HEK293 (cell line): ENCODE measurements around the gene ARID1A.

ENCODE experiments used
- AEBP2 ChIP-seq: fragments of 450-650 bp; formaldehyde crosslinking; IDR thresholded peaks from 2 replicates; pipeline ENCODE4 v1.5.1; 2016; ENCODE audit warnings: missing biosample characterization, missing genetic modification characterization, borderline replicate concordance
- BCL11A ChIP-seq: fragments of 450-650 bp; formaldehyde crosslinking; IDR thresholded peaks from 2 replicates; pipeline ENCODE4 v1.5.1; 2016; ENCODE audit warnings: low read depth, missing biosample characterization, missing genetic modification characterization
- ELK4 ChIP-seq: IDR thresholded peaks from 2 replicates; pipeline ENCODE4 v1.6.1; 2011; ENCODE audit warnings: mild to moderate bottlenecking, low read depth, low read length, borderline replicate concordance
- GFI1B ChIP-seq: fragments of 450-650 bp; formaldehyde crosslinking; IDR thresholded peaks from 2 replicates; pipeline ENCODE4 v1.5.1; 2016; ENCODE audit warnings: missing biosample characterization, missing genetic modification characterization
- HOXC10 ChIP-seq: sonication (generic); formaldehyde crosslinking; IDR thresholded peaks from 2 replicates; pipeline ENCODE4 v1.8.1; 2023; ENCODE audit warnings: mild to moderate bottlenecking, missing genetic modification reagents
- PRDM4 ChIP-seq: fragments of 450-650 bp; formaldehyde crosslinking; IDR thresholded peaks from 2 replicates; pipeline ENCODE4 v1.5.1; 2017; ENCODE audit warnings: missing biosample characterization, missing genetic modification characterization
- ZBTB11 ChIP-seq: fragments of 450-650 bp; formaldehyde crosslinking; conservative IDR thresholded peaks from 2 replicates; pipeline ENCODE4 v1.5.1; 2016; ENCODE audit warnings: low read depth, missing biosample characterization, missing genetic modification characterization
- ZBTB21 ChIP-seq: fragments of 450-650 bp; formaldehyde crosslinking; IDR thresholded peaks from 2 replicates; pipeline ENCODE4 v1.5.1; 2017; ENCODE audit warnings: missing biosample characterization, missing genetic modification characterization
- ZBTB44 ChIP-seq: fragments of 450-650 bp; IDR thresholded peaks from 2 replicates; pipeline ENCODE4 v1.5.1; 2018; ENCODE audit warnings: missing biosample characterization, mild to moderate bottlenecking, missing genetic modification characterization
- ZBTB6 ChIP-seq: fragments of 450-650 bp; formaldehyde crosslinking; IDR thresholded peaks from 2 replicates; pipeline ENCODE4 v1.5.1; 2017; ENCODE audit warnings: missing biosample characterization, missing genetic modification characterization
- ZBTB8A ChIP-seq: fragments of 450-650 bp; formaldehyde crosslinking; IDR thresholded peaks from 2 replicates; pipeline ENCODE4 v1.5.1; 2016; ENCODE audit warnings: missing biosample characterization, missing genetic modification characterization
- ZFP37 ChIP-seq: fragments of 450-650 bp; formaldehyde crosslinking; IDR thresholded peaks from 2 replicates; pipeline ENCODE4 v1.5.1; 2016; ENCODE audit warnings: missing biosample characterization, missing genetic modification characterization
- ZNF157 ChIP-seq: fragments of 450-650 bp; formaldehyde crosslinking; IDR thresholded peaks from 2 replicates; pipeline ENCODE4 v1.5.1; 2016; ENCODE audit warnings: missing biosample characterization, missing genetic modification characterization
- ZNF266 ChIP-seq: fragments of 450-650 bp; formaldehyde crosslinking; IDR thresholded peaks from 2 replicates; pipeline ENCODE4 v1.5.1; 2016; ENCODE audit warnings: missing biosample characterization, missing genetic modification characterization, low read depth
- ZNF426 ChIP-seq: fragments of 450-650 bp; formaldehyde crosslinking; IDR thresholded peaks from 2 replicates; pipeline ENCODE4 v1.5.1; 2017; ENCODE audit warnings: missing biosample characterization, missing genetic modification characterization, mild to moderate bottlenecking, inconsistent platforms, moderate library complexity
- ZNF558 ChIP-seq: fragments of 450-650 bp; formaldehyde crosslinking; IDR thresholded peaks from 2 replicates; pipeline ENCODE4 v1.5.1; 2016; ENCODE audit warnings: missing biosample characterization, missing genetic modification characterization
- ZNF707 ChIP-seq: fragments of 450-650 bp; formaldehyde crosslinking; IDR thresholded peaks from 2 replicates; pipeline ENCODE4 v1.5.1; 2016; ENCODE audit warnings: missing biosample characterization, missing genetic modification characterization
- ZNF837 ChIP-seq: fragments of 450-650 bp; formaldehyde crosslinking; IDR thresholded peaks from 2 replicates; pipeline ENCODE4 v1.5.1; 2016; ENCODE audit warnings: missing biosample characterization, missing genetic modification characterization
- ZSCAN30 ChIP-seq: fragments of 450-650 bp; IDR thresholded peaks from 2 replicates; pipeline ENCODE4 v1.5.1; 2018; ENCODE audit warnings: missing biosample characterization, mild to moderate bottlenecking, missing genetic modification characterization, moderate library complexity
- TF ChIP-seq, protein P1 (sequence below): sonication (generic); formaldehyde crosslinking; IDR thresholded peaks from 2 replicates; pipeline ENCODE4 v1.8.1; 2022; ENCODE audit warnings: mild to moderate bottlenecking, moderate library complexity, missing genetic modification reagents
- TF ChIP-seq, protein P2 (sequence below): fragments of 450-650 bp; formaldehyde crosslinking; IDR thresholded peaks from 2 replicates; pipeline ENCODE4 v1.5.1; 2016; ENCODE audit warnings: missing biosample characterization, missing genetic modification characterization

The ARID1A gene

GRCh38 chr1:26788836-26789611 is 93.2 kb downstream of the ARID1A start (continued):
- no peak for TF ChIP-seq ZNF707 (tag by site-specific recombination)
- no peak for TF ChIP-seq ZNF426 (tag by site-specific recombination)
- no peak for TF ChIP-seq ELK4
- peak; percentile 54; the same call in 1 of the 2 replicates for TF ChIP-seq PRDM4
- no peak for TF ChIP-seq HOXC10 (CRISPR knock-in tag)
- no peak for TF ChIP-seq ZBTB44 (tag by site-specific recombination)
- TF ChIP-seq BCL11A (tag by site-specific recombination): no peak
- peak; percentile 42; the same call in 1 of the 2 replicates for TF ChIP-seq ZFP37 (tag by site-specific recombination)
- no peak for TF ChIP-seq ZBTB21 (tag by site-specific recombination)
- TF ChIP-seq, protein P1, sequence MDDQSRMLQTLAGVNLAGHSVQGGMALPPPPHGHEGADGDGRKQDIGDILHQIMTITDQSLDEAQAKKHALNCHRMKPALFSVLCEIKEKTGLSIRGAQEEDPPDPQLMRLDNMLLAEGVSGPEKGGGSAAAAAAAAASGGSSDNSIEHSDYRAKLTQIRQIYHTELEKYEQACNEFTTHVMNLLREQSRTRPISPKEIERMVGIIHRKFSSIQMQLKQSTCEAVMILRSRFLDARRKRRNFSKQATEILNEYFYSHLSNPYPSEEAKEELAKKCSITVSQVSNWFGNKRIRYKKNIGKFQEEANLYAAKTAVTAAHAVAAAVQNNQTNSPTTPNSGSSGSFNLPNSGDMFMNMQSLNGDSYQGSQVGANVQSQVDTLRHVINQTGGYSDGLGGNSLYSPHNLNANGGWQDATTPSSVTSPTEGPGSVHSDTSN (CRISPR knock-in tag): no peak
- TF ChIP-seq GFI1B (tag by site-specific recombination): 0 out of 2 replicates have a peak, but pooled peaks have one; percentile 1
- no peak for TF ChIP-seq ZNF266 (tag by site-specific recombination)
- TF ChIP-seq ZNF837 (tag by site-specific recombination): no peak
- TF ChIP-seq ZSCAN30 (tag by site-specific recombination): no peak
- TF ChIP-seq ZNF558 (tag by site-specific recombination): no peak
- no peak for TF ChIP-seq ZNF157 (tag by site-specific recombination)
- no peak for TF ChIP-seq ZBTB11 (tag by site-specific recombination)
- TF ChIP-seq ZBTB6 (tag by site-specific recombination): peak; percentile 47; the same call in 1 of the 2 replicates
- TF ChIP-seq AEBP2 (tag by site-specific recombination): no peak
- no peak for TF ChIP-seq ZBTB8A (tag by site-specific recombination)
- TF ChIP-seq, protein P2, sequence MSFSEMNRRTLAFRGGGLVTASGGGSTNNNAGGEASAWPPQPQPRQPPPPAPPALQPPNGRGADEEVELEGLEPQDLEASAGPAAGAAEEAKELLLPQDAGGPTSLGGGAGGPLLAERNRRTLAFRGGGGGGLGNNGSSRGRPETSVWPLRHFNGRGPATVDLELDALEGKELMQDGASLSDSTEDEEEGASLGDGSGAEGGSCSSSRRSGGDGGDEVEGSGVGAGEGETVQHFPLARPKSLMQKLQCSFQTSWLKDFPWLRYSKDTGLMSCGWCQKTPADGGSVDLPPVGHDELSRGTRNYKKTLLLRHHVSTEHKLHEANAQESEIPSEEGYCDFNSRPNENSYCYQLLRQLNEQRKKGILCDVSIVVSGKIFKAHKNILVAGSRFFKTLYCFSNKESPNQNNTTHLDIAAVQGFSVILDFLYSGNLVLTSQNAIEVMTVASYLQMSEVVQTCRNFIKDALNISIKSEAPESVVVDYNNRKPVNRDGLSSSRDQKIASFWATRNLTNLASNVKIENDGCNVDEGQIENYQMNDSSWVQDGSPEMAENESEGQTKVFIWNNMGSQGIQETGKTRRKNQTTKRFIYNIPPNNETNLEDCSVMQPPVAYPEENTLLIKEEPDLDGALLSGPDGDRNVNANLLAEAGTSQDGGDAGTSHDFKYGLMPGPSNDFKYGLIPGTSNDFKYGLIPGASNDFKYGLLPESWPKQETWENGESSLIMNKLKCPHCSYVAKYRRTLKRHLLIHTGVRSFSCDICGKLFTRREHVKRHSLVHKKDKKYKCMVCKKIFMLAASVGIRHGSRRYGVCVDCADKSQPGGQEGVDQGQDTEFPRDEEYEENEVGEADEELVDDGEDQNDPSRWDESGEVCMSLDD (tag by site-specific recombination): peak; percentile 72; the same call in 1 of the 2 replicates
